Activated T-cell treated with anti-CD3 and anti-CD28 coated beads, Interleukin-2, amount 50 U/mL, for 72 hours (primary cell): ENCODE measurements around the gene EVX1. TPM values are rescaled to one million over a fixed set of nuclear protein-coding genes. Genes with fewer than 3 reads are reported as not detected.

Experiments
- ATAC-seq, 2 donors: fragments of 150-1000 bp; cut with Tn5 transposase; replicated peaks in 1 of 2; 2 replicates each; pipeline ENCODE4 v1.10.0; 2021; ENCODE audit warnings: moderate library complexity in 2 of 2, mild to moderate bottlenecking in 1 of 2
- DNase-seq, 2 donors: peaks; one replicate each; pipeline ENCODE4 v3.0.0; 2021 to 2022; ENCODE audit warnings: mixed read lengths in 1 of 2
- H3K27ac Mint-ChIP-seq: one replicate; pipeline ENCODE4 v1.8.0; 2022; ENCODE audit warnings: mild to moderate bottlenecking, moderate library complexity, mixed read lengths
- H3K27me3 Mint-ChIP-seq: one replicate; pipeline ENCODE4 v1.8.0; 2022; ENCODE audit warnings: low read depth, mixed read lengths
- H3K36me3 Mint-ChIP-seq, 2 donors: one replicate each; pipeline ENCODE4 v1.8.0; 2022; ENCODE audit warnings: mixed read lengths in 2 of 2, mild to moderate bottlenecking in 1 of 2; ENCODE audit not compliant: insufficient read depth in 2 of 2
- H3K4me1 Mint-ChIP-seq: one replicate; pipeline ENCODE4 v1.8.0; 2022; ENCODE audit warnings: low read depth, mixed read lengths
- H3K4me3 Mint-ChIP-seq, 2 donors: one replicate each; pipeline ENCODE4 v1.8.0; 2022; ENCODE audit warnings: mild to moderate bottlenecking in 2 of 2, mixed read lengths in 2 of 2, moderate library complexity in 2 of 2
- H3K9me3 Mint-ChIP-seq, 2 donors: one replicate each; pipeline ENCODE4 v1.8.0; 2022; ENCODE audit warnings: mixed read lengths in 2 of 2
- total RNA-seq, 2 donors: library from RNA; stranded (reverse); gene quantifications; one replicate each; pipeline ENCODE4 v1.2.3, GENCODE V29; 2022

EVX1 gene
- total RNA-seq = under 1 TPM in 1 of 2 donors, not detected in 1; 0.07 TPM

- H3K36me3 Mint-ChIP-seq = peaks cover 0 to 3% of the 10 kb centered on the region in 2 donors
- peaks cover 18% of the 10 kb centered on the region for H3K4me1 Mint-ChIP-seq
- peaks cover 78% of the 10 kb centered on the region for H3K27me3 Mint-ChIP-seq
- DNase-seq (peak; percentile 69 to 74), ATAC-seq (peak; percentile 64 to 78)
- peak within 1 kb of the TSS; percentile 48 for H3K27ac Mint-ChIP-seq
- no peaks in the 10 kb centered on the region for H3K9me3 Mint-ChIP-seq
- peak within 1 kb of the TSS; percentile 61 to 73 for H3K4me3 Mint-ChIP-seq
Measured at GRCh38 chr7:27242555-27243339, at the start of gene EVX1. Gene EVX1, plus strand, starts transcription at chr7:27242802. Its CDS starts 229 bp downstream, at chr7:27243031.

- peaks cover 92% of the 10 kb centered on the region for H3K27me3 Mint-ChIP-seq
- peaks cover 34% of the 10 kb centered on the region for H3K4me1 Mint-ChIP-seq
- DNase-seq (no peak), ATAC-seq (no peak)
- no peaks in the 10 kb centered on the region for H3K36me3 Mint-ChIP-seq
- peak overlapping the region; percentile 42 to 51 for H3K4me3 Mint-ChIP-seq
- no peak overlapping the region for H3K27ac Mint-ChIP-seq
- no peaks in the 10 kb centered on the region for H3K9me3 Mint-ChIP-seq
Measured at GRCh38 chr7:27193335-27194001, 49.1 kb upstream of the EVX1 start.

DNA sequence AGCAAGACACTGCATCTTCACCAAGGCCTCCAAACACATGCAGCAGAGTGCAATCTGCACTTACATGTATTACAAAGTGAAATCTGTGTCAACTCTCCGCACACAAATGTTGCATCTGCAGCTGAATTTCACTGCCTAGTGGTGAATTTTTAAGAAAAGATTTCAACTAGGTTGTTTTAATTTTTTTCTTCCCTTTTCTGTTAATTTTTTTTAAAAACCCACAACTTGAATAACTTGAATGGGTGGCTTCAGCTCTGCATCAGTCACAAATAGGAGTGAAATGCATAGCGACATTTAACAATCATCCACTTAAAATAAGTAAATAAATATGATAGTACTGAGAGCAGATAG is 48.6 kb upstream of the EVX1 start:
- peak overlapping the region; percentile 42 to 51 for H3K4me3 Mint-ChIP-seq

DNA sequence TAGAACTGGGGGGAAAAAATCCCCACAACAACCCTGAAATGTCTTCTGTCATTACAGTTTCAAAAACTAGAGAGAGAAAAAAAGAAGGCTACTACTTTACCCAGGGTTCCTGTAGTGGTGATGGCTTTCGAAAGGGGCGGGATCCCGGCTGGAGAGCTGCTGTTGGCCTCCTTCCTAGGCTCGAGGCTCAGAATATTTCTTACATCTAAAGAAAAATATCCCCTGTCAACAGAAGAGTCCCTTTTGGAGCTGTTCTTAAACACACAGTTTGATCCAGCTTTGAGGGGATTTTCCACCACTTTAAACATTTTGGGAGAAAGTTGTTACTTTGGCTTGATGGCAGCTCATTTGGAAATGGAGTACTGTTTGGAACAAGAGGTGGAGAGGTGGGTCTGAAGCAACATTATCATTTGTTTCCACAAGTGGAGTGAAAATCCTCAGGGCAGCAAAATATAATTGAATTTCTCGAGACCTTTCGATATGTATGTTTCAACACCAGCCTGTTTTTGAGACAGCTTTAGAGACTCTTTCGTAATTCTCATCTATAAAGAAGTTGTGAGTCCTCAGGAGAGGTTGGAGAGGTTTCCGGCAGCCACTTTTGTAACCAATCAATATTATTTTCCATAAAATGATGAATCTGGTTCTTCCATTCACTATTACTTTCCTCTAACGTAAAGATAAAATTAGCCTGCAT is 47.8 kb upstream of the EVX1 start:
- H3K4me3 Mint-ChIP-seq = no peak overlapping the region
- ATAC-seq (no peak), DNase-seq (no peak)
- H3K27ac Mint-ChIP-seq = no peak overlapping the region
- peaks cover 29% of the 10 kb centered on the region for H3K4me1 Mint-ChIP-seq
- H3K27me3 Mint-ChIP-seq = peaks cover 85% of the 10 kb centered on the region
- no peaks in the 10 kb centered on the region for H3K36me3 Mint-ChIP-seq
- no peaks in the 10 kb centered on the region for H3K9me3 Mint-ChIP-seq

More for the DNA sequence above, 48.6 kb upstream of the EVX1 start:
- peaks cover 92% of the 10 kb centered on the region for H3K27me3 Mint-ChIP-seq
- no peaks in the 10 kb centered on the region for H3K9me3 Mint-ChIP-seq
- DNase-seq (no peak), ATAC-seq (no peak)
- peaks cover 32% of the 10 kb centered on the region for H3K4me1 Mint-ChIP-seq
- no peak overlapping the region for H3K27ac Mint-ChIP-seq
- no peaks in the 10 kb centered on the region for H3K36me3 Mint-ChIP-seq

GRCh38 chr7:27196287-27196767 is 46.3 kb upstream of the EVX1 start:
- peak overlapping the region; percentile 85 for H3K27ac Mint-ChIP-seq
- H3K4me3 Mint-ChIP-seq = no peak overlapping the region

DNA sequence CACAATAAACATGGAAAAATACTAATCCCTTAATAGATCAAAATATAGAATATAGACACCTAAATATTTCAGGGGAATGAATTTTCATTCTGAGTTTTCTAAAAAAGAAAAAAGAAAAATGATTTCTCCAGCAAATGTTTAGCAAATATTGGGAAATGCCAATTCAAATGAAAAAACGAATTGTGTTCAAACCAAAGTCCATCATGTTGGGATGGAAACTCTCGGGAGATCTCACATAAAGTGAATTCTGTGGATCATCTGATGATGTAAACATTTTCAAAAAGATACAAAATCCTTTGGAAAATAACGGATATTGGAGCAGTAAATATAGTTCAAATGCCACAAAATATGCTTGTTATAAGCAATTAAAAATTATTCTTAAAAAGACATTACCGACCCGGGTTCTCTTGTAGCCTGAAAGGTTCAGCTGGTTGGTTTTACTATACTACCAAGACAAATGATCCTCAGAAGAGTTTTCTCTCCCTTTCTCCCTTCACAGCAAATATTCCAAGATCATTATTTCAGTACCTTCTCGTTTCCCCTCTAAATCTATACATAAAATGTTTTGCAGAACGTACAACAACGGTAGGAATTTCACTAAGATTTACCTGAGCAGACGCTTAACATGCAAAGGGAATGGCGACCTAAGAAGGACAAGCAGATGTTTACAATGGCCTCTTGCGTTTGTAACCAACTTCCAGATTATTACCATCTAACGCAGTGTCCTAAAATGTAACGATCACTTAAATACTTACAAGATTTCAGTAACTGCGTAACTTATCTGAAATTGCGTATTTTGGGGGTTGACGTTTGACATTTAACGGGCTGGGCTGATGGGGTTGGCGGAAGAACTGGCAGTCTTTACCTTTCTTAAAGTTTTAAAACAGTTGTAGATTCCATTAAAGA is 45.2 kb upstream of the EVX1 start:
- no peak for DNase-seq
- H3K27me3 Mint-ChIP-seq = peaks cover 81% of the 10 kb centered on the region
- peaks cover 44% of the 10 kb centered on the region for H3K4me1 Mint-ChIP-seq
- no peaks in the 10 kb centered on the region for H3K9me3 Mint-ChIP-seq
- no peak for ATAC-seq
- H3K4me3 Mint-ChIP-seq = no peak overlapping the region
- no peaks in the 10 kb centered on the region for H3K36me3 Mint-ChIP-seq
- peak overlapping the region; percentile 1 for H3K27ac Mint-ChIP-seq

More at GRCh38 chr7:27196287-27196767, 46.3 kb upstream of the EVX1 start:
- Mint-ChIP-seq H3K9me3 (no peaks in the 10 kb centered on the region), H3K4me1 (peaks cover 35% of the 10 kb centered on the region), H3K27me3 (peaks cover 80% of the 10 kb centered on the region), H3K36me3 (no peaks in the 10 kb centered on the region)
- ATAC-seq (peak; percentile 43 to 49), DNase-seq (peak; percentile 85)

GRCh38 chr7:27198138-27198841 is 44.3 kb upstream of the EVX1 start:
- H3K27me3 Mint-ChIP-seq = peaks cover 87% of the 10 kb centered on the region
- ATAC-seq (no peak), DNase-seq (no peak)
- H3K9me3 Mint-ChIP-seq = no peaks in the 10 kb centered on the region
- peak overlapping the region in 1 of 2 donors; percentile 28 for H3K4me3 Mint-ChIP-seq
- H3K36me3 Mint-ChIP-seq = no peaks in the 10 kb centered on the region
- H3K4me1 Mint-ChIP-seq = peaks cover 42% of the 10 kb centered on the region
- H3K27ac Mint-ChIP-seq = no peak overlapping the region

DNA sequence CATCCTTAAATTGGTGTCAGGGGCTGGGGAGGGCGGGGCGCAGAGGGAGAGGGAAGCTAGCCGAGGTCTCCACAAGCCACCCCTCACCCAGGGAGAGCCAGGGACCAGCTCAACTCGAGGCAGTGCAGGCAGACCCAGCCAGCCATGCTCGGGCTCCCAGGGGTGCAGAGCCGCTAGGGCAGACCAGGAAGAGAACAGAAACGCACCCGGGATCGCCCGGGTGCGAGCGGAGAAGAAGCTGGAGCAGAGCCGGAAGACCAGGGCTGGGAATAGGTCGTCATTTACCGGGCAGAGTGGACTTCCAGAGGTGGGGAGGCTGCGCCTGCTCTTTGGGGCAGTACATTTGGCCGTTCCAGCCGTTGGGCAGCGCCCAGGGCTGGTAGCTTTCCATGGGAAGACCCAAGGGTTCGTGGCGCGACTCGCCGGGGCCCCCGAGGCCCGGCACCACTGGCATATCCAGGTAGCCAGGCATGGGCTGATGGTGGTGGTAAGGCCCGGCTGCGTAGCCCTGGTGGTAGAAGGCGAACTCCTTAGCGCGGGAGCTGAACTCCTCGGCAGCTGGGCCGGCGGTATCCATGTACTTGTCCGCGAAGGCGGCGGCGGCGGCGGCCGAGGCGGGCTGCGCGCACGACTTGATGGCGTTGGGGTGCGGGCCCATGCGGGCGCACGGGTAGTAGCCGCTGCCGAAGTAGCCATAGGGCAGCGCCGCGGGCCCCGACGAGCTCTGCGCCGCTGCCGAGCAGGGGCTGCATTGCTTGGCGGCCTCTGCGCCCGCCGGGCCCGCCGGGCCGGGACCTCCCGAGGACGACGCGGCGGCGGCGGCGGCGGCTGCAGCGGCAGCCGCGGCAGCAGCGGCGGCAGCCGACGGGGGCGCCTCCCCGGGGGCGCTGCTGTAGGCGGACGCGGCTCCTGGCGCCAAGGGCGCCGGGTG is 43.5 kb upstream of the EVX1 start:
- Mint-ChIP-seq H3K4me3 (peak overlapping the region; percentile 58 to 74), H3K4me1 (peaks cover 34% of the 10 kb centered on the region)
- ATAC-seq = peak in 1 of 2 donors; percentile 18

DNA sequence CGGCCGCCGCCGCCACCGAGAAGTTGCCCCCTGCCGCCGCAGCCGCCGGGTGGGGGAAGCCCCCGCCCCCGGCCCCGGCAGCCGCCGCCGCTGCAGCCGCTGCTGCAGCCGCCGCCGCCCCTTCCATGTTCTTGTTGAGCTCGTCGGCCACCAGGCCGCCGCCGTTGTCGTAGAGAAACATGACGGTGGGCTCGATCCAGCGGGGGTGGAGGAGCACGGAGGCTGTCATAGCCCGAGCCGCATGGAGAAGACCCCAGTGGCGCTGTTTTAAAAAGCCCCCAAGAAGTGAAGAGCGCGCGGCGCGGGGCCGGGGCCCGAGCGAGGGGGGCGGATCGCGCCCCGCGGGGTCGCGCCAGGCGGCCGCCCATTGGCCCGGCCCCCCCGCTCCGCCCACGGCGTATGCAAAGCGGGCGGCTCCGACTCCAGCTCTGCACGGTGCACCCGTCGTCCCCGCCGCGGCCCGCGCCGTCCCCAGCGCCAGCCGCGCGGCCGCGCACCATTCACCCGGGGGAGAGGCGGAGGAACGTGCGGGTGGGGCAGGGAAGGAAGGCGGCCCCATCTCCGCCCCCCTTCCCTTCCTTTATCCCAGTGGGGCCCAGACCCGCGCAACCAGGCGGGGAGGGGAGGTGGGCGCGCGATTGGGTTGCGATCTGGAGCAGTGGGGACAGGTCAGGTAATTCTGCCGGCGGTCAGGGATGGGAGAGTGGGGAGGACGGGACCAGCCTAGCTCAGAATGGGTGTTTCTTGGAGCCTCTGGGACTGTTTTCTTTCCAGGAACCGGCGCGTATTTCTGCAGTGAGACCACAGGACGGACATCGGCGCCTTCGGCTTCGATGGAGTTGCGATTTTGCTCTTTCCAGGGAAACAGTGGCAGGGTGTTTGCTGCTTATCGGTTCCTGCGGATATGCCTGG is 42.5 kb upstream of the EVX1 start, which contains the start of gene HOXA13:
TSS of gene HOXA13 (minus strand) at position 243 of the 912 bp plus-strand sequence. CDS start at position 229, 14 bp downstream.
- H3K9me3 Mint-ChIP-seq = no peaks in the 10 kb centered on the region
- H3K4me1 Mint-ChIP-seq = peaks cover 31% of the 10 kb centered on the region
- DNase-seq (no peak), ATAC-seq (peak; percentile 63 to 77)
- H3K27ac Mint-ChIP-seq = no peak within 1 kb of the TSS
- no peaks in the 10 kb centered on the region for H3K36me3 Mint-ChIP-seq
- H3K27me3 Mint-ChIP-seq = peaks cover 86% of the 10 kb centered on the region
- H3K4me3 Mint-ChIP-seq = peak within 1 kb of the TSS; percentile 75 to 87

More for the DNA sequence above, 43.5 kb upstream of the EVX1 start:
- H3K9me3 Mint-ChIP-seq = no peaks in the 10 kb centered on the region
- H3K27ac Mint-ChIP-seq = peak overlapping the region; percentile 81
- no peaks in the 10 kb centered on the region for H3K36me3 Mint-ChIP-seq
- DNase-seq = no peak
- H3K27me3 Mint-ChIP-seq = peaks cover 86% of the 10 kb centered on the region

DNA sequence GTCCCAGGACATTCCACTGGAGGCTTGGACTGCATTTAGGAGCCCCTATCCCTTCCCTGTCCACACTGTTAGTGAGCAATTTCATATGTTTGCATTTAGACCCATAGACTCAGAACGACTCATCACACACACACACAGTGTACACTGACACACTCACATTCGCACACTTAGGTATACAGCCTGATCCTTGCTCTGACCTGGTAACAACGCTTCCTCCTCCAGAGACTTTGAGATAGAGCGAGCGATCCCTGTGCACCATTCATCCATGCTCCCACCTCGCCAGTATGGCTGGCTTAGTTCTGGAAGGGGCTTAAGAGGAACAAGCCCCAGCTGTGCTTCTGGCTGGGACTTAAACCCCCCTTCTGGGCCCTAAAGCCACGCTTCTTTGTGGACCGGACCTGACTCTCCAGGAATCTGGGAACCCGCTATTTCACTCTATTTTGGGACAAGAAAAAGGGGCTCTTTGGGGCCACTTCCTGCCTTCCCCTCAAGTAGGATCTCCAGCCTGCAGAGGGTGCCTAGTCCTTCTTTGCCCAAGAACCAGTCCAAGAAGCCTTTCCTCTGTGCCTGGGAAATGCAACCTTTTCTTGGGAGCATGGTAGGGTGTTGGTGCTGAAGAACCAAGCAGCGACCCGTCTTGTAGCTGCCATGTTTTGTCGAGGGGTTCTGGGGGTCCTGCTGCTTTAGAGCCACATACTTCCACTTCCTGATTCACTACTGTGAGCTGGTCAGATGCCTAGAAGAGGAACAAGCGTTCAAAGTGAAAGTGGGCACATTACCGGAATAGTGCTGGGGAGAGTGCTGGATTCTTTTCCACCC is 41.6 kb upstream of the EVX1 start:
- peak overlapping the region; percentile 41 to 75 for H3K4me3 Mint-ChIP-seq
- no peak overlapping the region for H3K27ac Mint-ChIP-seq
- H3K4me1 Mint-ChIP-seq = peaks cover 39% of the 10 kb centered on the region
- DNase-seq (no peak), ATAC-seq (peak; percentile 32 to 44)
- H3K9me3 Mint-ChIP-seq = no peaks in the 10 kb centered on the region
- peaks cover 87% of the 10 kb centered on the region for H3K27me3 Mint-ChIP-seq
- no peaks in the 10 kb centered on the region for H3K36me3 Mint-ChIP-seq
